Stimulated activated CD4-positive, alpha-beta T cell treated with anti-CD3 and anti-CD28 coated beads, Interleukin-4, amount 100 ng/mL, for 48 hours (primary cell): ENCODE data around the gene XG.

Source experiments
- DNase-seq, 2 donors: peaks; one replicate each; pipeline ENCODE4 v3.0.0-alpha.2; 2020; ENCODE audit warnings: low read depth in 2 of 2

XG gene

DNA sequence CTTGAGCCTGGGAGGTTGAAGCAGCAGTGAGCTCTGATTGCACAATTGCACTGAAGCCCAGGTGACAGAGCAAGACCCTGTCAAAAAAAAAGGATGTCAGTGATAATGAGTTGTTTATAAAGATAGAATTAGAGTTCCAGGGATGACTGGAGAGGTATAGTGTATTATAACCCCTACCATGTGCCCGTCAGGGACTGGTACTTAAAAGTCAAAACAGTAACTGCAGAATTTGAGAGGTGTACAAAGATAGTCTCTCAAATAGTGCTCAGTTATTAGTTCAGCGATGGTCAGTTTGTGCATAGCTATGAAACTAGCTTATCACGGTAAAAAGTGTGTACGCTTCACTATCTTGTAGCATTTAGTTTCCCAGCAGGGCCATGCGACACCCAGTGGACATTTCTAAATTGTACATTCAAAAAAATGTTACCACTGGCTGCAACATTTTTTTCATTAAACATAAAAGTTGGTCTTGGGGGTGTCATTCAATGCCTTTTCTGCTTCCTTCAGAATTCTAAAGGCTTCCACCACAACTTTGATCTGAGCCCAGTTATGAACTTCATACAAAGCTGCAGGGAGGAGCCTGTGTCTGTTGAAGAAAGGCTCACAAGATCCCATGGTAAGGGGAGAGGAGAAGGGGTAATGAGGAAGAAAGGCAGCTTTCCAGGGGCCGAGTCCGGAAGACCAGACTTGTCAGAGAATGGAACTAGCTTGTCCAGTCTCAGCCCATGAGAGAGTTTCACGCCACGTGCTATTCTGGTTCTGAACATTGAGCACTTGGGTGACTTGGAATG, 67.7 kb downstream of the XG start:
- no peak for DNase-seq

DNA sequence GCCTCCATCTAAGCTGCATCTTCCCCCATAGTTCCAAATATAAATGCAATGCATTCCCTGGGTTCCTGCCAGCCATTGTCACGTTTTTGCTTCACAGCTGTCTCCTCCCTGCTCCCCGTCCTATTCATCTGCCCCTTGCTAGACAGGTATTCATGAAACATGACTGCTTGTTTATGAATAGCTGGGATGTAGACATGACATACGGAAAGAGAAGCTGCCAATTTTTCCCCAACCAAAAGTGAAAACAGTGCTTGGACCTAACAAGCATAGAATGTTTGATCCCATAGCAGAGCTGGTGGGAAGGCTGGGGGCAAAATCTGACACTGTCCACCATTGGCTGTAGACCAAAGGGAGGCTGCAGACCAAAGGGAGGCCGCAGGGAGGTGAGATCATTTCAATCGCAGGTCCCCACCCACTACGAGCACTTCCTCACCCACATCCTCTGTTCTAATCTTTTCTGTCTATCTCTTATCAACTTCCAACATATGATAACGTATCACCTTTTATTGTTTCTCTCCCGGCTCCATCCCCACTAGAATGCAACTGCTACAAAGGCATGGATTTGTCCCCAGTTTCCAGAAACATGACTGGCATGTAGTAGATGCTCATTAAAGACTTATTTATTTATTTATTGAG, 68.4 kb downstream of the XG start:
- no peak for DNase-seq

- DNase-seq, result no peak
These were observed 72.1 kb downstream of the XG start for GRCh38 chrX:2823795-2824386.

- no peak for DNase-seq
These were observed 73.0 kb downstream of the XG start for GRCh38 chrX:2824886-2825285.

GRCh38 chrX:2828344-2828958, 76.6 kb downstream of the XG start, which contains the start of gene GYG2:
Gene GYG2, plus strand, starts transcription at chrX:2828930. Its CDS starts 1,259 bp downstream, at chrX:2830189.
- no peak for DNase-seq

GRCh38 chrX:2828959-2829411, 77.1 kb downstream of the XG start:
- DNase-seq, result no peak

DNA sequence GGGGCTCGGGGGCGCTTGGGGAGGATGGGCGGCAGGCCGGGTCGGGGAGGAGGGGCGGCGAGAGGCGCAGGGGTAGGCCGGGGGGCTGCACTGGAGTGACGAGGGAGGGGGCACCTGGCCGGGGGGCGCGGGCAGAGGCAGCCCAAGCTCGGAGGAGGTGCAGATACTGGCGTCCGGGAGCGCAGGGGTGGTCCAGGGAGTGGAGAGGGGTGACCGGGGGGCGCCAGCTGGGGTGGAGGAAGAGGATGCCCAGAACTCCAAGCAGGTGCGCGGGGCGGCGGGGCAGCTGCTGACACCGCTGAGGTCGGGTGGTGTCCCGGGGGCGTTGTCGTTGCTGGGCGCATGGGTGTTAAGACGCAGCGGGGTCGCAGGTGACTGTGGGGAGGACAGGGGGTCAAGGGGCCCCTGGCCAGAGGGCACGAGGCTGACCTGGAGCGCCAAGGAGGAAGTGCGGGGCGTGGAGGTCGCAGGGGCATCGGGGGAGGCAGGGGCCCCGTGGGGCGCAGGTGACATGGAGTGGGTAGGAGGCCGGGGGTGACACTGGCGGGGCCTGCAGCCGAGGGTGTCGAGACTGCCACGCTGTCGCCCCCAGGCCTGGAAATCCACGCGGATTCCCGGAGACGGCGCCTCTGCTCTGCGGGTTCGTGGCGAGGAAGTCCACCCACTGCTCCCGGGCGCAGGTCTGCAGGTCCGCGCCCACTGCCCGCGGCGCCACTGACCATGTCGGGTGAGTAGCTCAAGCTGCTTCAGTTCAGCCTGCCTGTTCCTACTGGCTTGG, 77.8 kb downstream of the XG start:
- DNase-seq, result no peak

GRCh38 chrX:2831471-2832228, 79.8 kb downstream of the XG start:
- DNase-seq, result no peak

- DNase-seq, result no peak
These were observed 86.1 kb downstream of the XG start for GRCh38 chrX:2837961-2838360.

DNA sequence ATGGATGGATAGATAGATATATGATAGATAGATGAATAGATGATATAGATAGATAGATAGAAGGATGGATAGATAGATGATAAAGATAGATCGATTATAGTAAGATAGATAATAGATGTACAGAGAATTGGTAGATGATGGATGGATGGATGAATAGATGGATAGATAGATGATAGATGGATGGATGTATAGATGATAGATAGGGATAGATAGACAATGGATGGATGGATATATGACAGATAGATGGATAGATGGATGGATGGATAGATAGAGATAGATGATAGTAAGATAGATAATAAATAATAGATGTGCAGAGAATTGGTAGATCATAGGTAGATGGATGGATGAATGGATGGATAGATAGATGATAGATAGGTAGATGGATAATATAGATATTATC, 89.1 kb downstream of the XG start:
- DNase-seq, result no peak

DNA sequence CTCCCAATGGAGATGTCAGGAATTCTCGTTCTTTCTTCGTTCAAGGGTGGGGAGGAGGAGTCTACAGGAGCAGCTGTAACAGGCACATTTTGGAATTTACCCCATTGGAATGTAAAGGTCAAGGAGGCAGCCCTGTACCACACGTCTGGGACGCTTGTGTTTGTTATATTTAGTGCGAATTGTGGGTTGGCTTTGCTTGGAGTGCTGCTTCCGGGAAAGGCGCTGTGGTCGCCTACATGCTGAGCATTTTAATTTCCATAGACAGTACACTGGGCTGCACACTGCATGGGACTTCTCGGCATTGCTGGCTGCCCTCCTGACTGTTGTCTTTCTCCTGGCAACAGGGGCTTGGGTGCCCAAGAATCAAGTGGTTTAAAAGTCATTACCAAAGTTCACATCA, 89.7 kb downstream of the XG start:
- DNase-seq, result no peak

- no peak for DNase-seq
These were observed 95.2 kb downstream of the XG start for GRCh38 chrX:2846992-2847391.

GRCh38 chrX:2848871-2849301, 97.0 kb downstream of the XG start:
- no peak for DNase-seq

GRCh38 chrX:2854918-2855317, 103.1 kb downstream of the XG start:
- DNase-seq, result no peak

- no peak for DNase-seq
These were observed 103.9 kb downstream of the XG start for GRCh38 chrX:2855761-2856160.

DNA sequence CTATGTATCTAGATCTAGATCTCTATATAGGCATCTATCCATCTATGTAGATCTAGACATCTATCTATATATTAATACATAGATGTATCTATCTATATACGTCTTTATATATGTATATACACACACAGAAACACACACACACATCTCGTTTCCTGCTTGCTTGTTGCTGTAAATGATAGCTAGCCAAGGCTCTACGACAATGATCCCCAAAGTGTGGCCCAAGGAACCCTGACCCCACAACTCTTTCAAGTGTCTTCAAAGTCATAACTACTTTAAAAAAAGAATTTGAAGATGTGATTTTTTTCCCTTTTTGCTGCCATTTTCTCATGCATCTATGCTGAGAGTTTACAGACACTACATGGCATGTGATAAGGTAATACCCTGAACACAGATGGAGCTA, 105.7 kb downstream of the XG start:
- no peak for DNase-seq

DNA sequence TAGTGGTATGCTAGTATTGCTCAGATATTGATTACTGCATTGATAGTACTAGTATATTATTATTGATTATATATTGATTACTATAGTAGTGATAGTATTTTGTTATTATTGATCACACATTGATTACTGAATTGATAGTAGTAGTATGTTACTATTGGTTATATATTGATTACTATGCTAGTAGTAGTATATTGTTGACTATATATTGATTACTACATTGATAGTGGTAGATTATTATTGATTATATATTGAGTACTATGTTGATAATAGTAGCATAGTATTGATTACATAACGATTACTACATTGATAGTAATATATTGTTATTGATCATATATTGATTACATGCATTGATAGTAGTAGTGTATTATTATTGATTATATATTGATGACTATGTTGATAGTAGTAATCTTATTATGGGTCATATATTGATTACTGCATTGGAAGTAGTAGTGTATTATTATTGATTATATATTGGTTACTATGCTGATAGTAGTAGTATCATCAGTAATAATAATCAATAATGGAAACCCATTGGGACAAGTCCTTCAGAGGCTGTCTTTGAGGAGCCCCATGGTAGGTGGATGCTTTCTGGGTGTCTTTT, 107.5 kb downstream of the XG start:
- no peak for DNase-seq

DNA sequence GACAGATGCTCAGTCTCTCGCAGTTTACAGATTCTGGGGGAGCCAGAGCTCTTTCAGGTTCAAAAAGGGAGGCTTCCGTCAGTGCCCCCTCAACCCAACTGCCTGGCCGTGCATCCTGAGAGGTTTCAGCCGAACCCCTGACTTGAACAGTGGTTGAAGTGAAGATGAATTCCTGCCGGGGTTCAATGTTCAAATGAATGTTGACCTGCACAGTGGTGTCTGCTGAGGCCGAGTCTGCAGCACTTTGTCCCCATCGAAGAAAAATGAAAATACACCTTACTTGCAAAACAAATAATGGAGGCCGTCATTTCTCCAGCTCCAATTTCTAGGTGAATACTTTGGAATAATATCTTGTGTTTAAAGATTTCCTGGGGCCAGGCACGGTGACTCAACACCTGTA, 110.6 kb downstream of the XG start:
- no peak for DNase-seq

DNA sequence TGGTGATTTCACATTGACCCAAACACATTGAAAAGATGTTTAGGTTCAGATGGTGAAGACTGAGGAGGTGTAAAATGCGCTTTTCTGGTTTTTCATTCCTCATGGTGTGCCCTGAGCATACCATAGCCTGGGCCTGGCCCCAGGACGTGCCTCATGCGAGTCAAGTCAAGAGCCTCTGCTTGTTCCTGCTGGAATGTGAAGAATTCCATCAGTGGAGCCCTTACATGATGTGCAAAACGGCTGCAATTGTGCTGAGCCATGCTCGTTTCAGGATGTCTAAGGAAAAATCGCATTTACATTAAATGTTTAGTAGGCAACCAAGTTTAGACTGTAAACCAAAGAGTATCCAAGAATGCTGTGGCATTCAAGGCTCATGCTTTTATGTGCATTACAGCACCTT, 111.8 kb downstream of the XG start:
- no peak for DNase-seq
